ENCODE measurements around the gene AGPAT2.

DNA sequence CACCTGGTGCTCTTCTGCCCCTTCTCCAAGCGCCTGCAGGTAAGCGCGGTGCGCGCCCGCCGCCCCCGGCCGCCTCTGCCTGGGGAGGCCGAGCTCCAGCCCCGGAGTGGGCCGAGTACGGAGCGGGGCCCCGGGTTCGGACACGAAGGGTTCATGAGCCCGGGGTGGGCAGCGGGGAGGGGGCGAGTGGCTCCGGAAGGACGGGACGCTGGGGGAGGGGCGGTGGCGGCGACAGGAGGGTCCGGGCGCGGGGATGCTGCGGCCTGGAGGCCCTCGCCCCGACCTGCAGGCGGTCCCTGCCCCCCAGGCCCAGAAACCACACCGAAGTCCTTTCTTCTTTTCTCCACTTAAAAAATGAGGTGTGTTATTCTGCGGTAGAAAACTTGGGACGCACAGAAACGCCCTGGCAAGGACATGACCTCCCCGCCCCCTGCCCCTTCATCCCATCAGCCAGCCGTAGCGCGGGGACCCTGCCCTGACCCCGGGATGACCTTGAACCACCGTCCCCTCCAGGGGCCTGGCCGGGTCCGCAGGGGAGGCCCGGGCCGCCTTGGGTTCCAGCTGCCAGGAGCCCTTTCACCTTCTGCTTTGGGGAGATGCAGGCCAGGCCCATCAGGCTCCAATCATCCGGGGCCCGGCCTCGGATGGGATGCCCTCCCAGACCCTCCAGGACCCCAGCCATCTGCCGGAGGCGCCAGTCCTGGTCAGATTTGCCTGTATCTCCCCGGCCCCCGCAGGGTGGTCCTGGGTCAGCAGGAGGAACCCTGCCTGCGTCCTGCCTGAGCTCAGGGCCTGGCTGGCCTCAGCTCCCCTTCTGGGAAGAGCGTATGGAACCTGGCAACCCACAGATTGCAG lies 25.7 kb upstream of the AGPAT2 start:
- no peak for TF ChIP-seq CTCF (conservative IDR thresholded peaks at IDR 0.05)
- peak; percentile 83; the same call in 1 of the 2 replicates for TF ChIP-seq ZFX (IDR thresholded peaks at IDR 0.05)

Data from C4-2B (cell line).